GM19043 (cell line): ENCODE results near the gene AKT2.

Experiments used
- ATAC-seq: cut with Tn5 transposase; IDR thresholded peaks from one replicate; pipeline ENCODE4 v1.9.1; 2021; ENCODE audit warnings: low read depth; ENCODE audit not compliant: unreplicated experiment

Gene AKT2

DNA sequence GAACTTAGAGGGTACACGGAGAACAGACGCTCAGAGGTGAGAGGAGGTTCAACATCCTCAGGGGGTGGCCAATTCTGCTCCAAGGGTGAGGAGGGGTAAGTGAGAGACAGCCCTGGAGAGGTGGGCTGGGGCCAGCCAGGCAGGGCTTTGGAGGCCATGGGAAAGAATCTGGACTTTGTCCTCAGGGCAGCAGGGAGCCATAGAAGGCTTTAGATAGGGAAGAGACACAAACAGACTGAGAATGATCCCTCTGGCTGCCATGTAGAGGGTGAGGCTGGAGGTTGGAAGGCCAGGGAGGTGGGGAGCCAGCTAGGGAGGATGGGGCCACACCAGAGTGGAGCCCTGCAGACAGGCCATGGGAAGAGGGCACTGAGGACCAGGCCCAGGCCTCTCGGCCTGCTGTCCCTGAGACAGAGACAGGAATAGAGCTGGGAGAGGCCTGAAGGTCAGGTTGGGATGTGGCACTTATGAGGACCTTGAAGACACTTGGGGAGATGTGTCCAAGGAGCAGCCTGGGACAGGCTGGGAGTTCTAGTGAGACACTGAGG lies 29.5 kb downstream of the AKT2 start:
- ATAC-seq: no peak

DNA sequence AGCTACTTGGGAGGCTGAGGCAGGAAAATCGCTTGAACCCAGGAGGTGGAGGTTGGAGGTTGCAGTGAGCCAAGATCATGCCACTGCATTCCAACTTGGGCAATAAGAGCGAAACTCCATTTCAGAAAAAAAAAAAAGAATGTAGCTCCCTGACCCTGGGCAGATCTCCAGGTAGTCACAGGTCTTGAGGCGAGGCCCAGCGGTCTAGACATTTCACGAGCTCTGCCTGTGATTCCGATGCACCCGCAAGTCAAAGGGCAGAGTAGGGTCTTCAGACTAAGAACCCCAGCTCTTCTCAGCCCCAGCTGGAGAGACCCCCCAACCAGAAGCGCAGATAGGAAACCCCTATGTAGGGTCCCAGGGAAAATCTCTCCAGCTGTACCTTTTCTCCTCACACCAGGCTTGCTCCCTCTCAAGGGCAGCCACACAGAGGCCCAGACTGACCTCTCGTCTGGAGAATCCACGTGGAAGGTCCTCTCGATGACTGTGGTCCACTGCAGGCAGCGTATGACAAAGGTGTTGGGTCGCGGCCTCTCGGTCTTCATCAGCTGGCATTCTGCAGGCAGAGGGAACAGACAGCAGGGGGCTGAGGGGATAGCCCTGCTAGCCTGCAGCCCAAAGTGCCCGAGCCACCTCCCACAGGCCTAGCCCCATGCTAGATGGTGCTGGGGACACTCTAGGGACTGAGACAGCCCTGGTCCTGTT lies 30.3 kb downstream of the AKT2 start:
- no peak for ATAC-seq

DNA sequence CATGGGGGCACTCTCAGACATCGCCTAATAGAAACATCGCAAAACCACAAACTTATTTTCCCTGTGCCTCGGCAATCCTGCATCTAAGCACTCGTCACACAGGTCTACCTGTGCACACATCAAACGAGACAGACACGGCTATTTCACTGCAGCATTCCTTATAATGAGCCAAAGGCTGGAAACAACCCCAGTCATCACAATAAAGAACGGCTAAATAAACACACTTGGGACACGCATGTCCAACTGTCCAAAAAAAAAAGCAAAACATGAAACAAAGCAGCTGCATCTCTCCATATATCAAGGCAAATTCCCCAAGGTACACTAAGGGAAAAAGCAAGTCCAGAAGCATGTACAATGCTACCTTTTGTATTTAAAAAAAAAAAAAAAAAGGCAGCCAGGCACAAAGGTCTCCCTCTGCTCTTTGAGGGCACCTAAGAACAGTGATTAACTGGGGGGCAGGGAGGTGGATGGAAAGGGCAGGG lies 31.5 kb downstream of the AKT2 start:
- no peak for ATAC-seq

DNA sequence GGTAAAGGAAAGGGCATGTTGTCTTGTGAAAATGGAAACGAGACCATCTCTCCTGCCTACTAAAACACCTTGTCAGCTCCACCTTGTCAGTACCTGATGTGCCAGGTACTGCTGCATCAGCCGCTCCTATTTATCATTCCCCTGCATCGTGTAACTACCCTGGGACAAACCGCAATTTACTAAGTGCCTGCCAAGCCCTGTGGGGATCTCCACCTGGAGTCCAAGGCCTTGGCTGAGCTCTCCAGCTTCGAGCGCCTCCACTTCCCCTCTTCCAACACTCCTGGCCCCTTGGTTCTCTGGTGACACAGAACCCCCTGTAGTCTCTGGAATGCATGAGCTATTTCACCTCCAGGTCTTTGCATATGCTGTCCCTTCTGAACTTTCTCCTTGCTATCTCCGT lies 32.8 kb downstream of the AKT2 start:
- no peak for ATAC-seq

DNA sequence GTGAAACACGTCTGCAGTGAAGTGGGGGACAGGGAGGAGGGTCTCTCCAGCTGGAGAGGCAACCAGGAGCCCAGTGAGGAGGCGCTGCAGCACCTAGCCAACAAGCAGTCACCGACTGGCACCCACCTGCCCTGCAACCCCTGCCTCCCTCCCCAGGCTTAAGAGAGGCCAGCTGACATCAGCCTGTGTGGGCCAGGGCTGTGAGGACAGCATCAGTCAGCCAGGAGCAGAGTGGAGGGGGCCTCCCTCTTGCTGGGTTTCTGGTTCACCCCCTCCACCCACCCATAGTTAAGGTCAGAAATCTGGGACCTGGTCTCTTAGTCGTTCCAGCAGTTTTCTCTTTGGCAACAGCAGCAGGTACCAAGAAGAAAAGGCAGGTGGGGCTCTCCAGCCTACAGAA lies 33.2 kb downstream of the AKT2 start:
- ATAC-seq: no peak

- no peak for ATAC-seq
These were observed 33.9 kb downstream of the AKT2 start for GRCh38 chr19:40251244-40251643.

DNA sequence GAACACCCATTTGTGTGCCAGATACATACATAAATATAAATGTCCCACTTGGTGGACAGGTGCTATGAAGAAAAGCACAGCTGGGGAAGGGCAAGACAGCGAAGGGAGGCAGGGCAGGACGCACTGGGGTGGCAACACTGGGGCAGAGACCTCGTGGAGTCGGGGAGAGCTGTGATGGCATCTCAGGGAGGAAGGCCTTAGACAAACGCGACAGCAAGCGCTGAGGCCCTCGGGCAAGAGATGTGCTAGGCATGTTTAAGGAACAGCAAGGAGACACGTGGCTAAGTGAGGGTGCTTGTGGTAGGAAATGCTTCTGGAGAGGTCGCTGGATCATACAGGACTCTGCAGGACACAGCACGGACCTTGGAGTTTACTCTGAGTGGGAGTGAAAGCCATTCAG lies 35.4 kb downstream of the AKT2 start:
- ATAC-seq: no peak

DNA sequence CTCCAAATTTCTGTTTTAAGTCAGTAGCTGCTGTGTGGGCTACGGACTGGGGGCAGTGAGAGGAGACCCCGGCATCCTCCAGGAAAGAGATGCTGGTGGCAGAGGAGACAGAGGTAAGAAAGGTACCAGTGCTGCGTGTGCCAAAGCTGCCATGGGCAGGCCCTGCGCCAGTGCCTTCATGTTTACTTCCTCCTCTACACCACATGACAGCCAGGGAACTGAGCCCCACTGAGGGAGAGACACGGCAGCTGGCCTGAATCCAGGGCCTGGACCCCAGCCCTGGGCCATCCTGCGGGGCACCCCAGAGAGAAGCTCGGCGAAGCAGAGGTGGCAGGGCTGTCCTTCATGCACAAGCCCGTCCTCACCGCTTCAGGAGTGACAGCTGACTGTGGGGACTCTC lies 35.9 kb downstream of the AKT2 start:
- ATAC-seq: no peak

DNA sequence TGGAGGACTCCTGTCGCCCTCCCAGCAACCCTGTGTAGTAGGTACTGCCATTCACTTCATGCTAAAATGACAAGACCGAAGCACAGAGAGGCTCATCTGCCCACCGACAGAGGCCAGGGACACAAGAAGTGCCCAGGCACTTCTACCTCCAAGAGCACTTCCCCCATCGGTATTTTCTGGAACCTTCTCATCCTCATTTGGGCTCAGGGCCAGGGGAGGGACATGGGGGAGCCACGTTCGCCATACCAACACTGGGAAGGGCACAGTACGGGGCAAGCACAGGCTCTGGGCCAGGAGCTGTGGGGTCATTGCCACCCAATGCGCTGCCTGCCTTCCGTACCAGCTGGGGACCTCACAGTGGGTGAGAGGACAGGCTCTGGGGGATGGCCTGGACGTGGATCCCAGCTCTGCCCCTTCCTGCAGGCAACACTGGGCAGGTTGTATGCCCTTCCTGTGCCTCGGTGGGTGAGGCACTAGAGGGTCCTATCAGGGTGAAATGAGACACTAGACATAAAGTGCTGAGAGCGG lies 37.3 kb downstream of the AKT2 start:
- no peak for ATAC-seq

- no peak for ATAC-seq
These were observed 38.0 kb downstream of the AKT2 start for GRCh38 chr19:40247178-40247577.

- no peak for ATAC-seq
These were observed 38.7 kb downstream of the AKT2 start for GRCh38 chr19:40246292-40247073.

DNA sequence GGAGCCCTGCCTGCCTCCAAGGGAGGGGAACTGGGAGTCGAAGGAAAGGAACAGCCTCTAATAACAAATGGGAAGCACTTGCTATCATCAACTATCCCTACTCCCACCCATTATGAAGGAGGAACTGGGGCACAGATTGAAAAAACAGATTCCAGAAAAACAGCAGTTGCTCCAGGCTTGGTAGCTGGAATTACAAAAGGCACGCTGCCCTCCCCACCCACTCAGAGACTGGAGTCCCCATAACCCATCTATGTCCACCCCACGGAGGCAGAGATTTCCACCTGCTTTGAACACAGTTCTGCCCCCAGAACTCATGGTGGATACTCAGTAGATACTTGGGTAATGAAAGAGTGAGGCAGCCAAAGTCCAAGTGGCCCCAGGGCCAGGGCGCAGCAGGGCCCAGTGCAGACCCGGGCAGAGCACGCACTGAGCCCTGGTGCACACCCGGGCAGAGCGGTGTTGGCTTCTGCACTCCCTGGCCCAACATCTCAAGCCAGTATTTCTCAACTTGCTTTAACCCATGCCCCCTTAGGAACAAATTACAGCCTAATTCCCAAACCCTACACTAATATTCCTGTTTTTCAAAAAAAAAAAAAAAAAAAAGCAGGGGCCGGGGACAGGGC lies 39.5 kb downstream of the AKT2 start:
- no peak for ATAC-seq

- ATAC-seq: no peak
These were observed 40.4 kb downstream of the AKT2 start for GRCh38 chr19:40244579-40245317.

GRCh38 chr19:40243181-40243580 lies 42.0 kb downstream of the AKT2 start:
- no peak for ATAC-seq

- ATAC-seq: no peak
These were observed 42.7 kb downstream of the AKT2 start for GRCh38 chr19:40242480-40242879.

- ATAC-seq: no peak
These were observed 43.2 kb downstream of the AKT2 start for GRCh38 chr19:40241809-40242384.

- ATAC-seq: no peak
These were observed 43.9 kb downstream of the AKT2 start for GRCh38 chr19:40241125-40241808.

DNA sequence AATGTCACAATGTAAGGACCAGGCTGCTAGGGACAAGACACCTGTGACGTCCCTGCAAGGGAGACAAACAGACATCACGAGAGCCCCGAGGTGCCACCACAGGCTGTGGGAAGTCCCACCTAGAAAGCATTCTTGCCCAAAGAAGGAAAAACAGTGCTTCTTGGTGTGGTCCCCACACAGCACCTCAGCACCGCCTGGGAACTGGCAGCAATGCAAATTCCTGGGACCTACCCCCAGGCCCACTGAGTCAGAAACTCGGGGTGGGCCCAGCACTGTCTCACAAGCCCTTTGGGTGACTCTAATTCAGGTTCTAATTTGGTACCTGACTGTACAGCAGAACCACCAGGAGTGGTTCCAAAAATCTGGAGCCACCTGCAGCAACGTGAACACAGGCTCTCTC lies 44.8 kb downstream of the AKT2 start:
- ATAC-seq: no peak

DNA sequence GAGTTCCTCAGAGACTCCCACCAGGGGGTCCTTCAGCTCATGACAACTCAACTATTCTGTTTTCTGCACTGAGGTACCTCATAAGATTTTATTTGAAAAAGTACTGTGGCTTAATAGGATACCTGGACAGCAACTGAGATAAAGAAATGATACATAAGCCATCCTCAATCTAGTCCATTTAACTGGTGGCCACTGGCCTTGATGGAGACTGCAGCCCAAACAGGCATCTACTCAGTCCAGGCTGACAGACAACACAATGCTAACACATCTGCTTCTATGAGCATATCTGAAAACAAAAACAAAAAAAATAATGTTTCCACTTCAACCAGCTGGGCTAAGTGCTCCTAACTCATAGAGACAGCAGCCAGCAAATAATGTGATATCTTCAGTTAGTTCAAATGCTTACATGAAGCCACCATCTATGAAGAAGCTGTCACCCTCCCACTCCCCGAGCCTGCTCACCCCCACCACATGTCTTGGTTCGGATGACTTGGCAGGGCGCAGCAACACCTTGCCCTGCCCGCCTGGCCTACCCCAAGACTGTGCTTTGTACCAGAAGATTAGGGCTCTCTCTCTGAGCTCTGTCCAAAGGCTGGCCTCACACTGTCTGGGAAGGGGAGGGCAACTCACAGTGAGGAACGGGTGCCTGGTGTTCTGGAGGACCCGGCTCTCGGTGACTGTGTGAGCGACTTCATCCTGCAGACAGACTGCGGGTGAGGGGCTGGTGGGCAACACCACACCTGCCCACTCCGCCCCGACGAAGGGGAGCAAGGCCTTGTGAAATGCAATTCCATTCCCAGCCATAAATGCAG lies 45.5 kb downstream of the AKT2 start:
- no peak for ATAC-seq
